HepG2 (cell line): ENCODE data around the gene ASPM. TPM values are rescaled to one million over a fixed set of nuclear protein-coding genes. Genes with fewer than 3 reads are reported as not detected.

ENCODE experiments used
- ETV6 ChIP-seq: sonication (generic); formaldehyde crosslinking; conservative IDR thresholded peaks from 2 replicates; pipeline ENCODE4 v1.4.0; 2020; ENCODE audit warnings: missing genetic modification reagents
- FOXK2 ChIP-seq: fragments of 450-650 bp; IDR thresholded peaks from 2 replicates; pipeline ENCODE4 v1.6.1; 2016
- GATAD2A ChIP-seq: IDR thresholded peaks from 2 replicates; pipeline ENCODE4 v1.6.1; 2016
- HNRNPUL1 ChIP-seq: fragments of 200-400 bp; formaldehyde crosslinking; IDR thresholded peaks from 2 replicates; pipeline ENCODE4 v1.6.1; 2017; ENCODE audit warnings: low read depth, mild to moderate bottlenecking, low read length, moderate library complexity
- JARID2 ChIP-seq: sonication (generic); formaldehyde crosslinking; IDR thresholded peaks from 2 replicates; pipeline ENCODE4 v1.8.1; 2023; ENCODE audit warnings: missing genetic modification reagents, inconsistent platforms; ENCODE audit not compliant: insufficient replicate concordance
- KDM5A ChIP-seq: fragments of 200-600 bp; sonication (generic); IDR thresholded peaks from 2 replicates; pipeline ENCODE4 v1.7.0; 2018; ENCODE audit warnings: antibody characterized with exemption, mild to moderate bottlenecking, low read length, borderline replicate concordance
- NFE2 ChIP-seq: sonication (generic); formaldehyde crosslinking; IDR thresholded peaks from 2 replicates; pipeline ENCODE4 v1.4.0; 2020; ENCODE audit warnings: missing genetic modification reagents
- NPAS2 ChIP-seq: sonication (generic); formaldehyde crosslinking; IDR thresholded peaks from 2 replicates; pipeline ENCODE4 v1.8.0; 2022; ENCODE audit warnings: mild to moderate bottlenecking, missing genetic modification reagents, borderline replicate concordance
- NR2F2 ChIP-seq: IDR thresholded peaks from 2 replicates; pipeline ENCODE4 v1.6.1; 2012; ENCODE audit warnings: low read depth, inconsistent platforms, borderline replicate concordance
- RFX3 ChIP-seq: IDR thresholded peaks from 2 replicates; pipeline ENCODE4 v1.6.1; 2016; ENCODE audit warnings: missing biosample characterization, missing genetic modification reagents
- SETDB1 ChIP-seq: sonication (generic); formaldehyde crosslinking; IDR thresholded peaks from 2 replicates; pipeline ENCODE4 v1.5.1; 2020; ENCODE audit warnings: missing genetic modification reagents, mild to moderate bottlenecking, borderline replicate concordance
- SIX1 ChIP-seq: sonication (generic); formaldehyde crosslinking; IDR thresholded peaks from 2 replicates; pipeline ENCODE4 v1.4.0; 2020; ENCODE audit warnings: missing genetic modification reagents, borderline replicate concordance
- SKI ChIP-seq: fragments of 450-650 bp; IDR thresholded peaks from one replicate; pipeline ENCODE4 v1.6.1; 2018; ENCODE audit warnings: mild to moderate bottlenecking; ENCODE audit not compliant: partially characterized antibody
- SPEN ChIP-seq: sonication (generic); formaldehyde crosslinking; IDR thresholded peaks from 2 replicates; pipeline ENCODE4 v1.5.1; 2020; ENCODE audit warnings: low read depth, mild to moderate bottlenecking, missing genetic modification reagents
- SRSF9 ChIP-seq: fragments of 200-400 bp; formaldehyde crosslinking; IDR thresholded peaks from 2 replicates; pipeline ENCODE4 v1.6.1; 2018; ENCODE audit warnings: borderline replicate concordance, mild to moderate bottlenecking, low read depth, low read length; ENCODE audit not compliant: insufficient read depth, poor library complexity, severe bottlenecking
- STAG1 ChIP-seq: sonication (generic); formaldehyde crosslinking; IDR thresholded peaks from 2 replicates; pipeline ENCODE4 v1.4.0; 2020; ENCODE audit warnings: missing genetic modification reagents
- TEF ChIP-seq: sonication (generic); formaldehyde crosslinking; IDR thresholded peaks from 2 replicates; pipeline ENCODE4 v1.5.0; 2020; ENCODE audit warnings: missing genetic modification reagents
- THYN1 ChIP-seq: sonication (generic); formaldehyde crosslinking; IDR thresholded peaks from 2 replicates; pipeline ENCODE4 v1.8.1; 2023; ENCODE audit warnings: low read depth, mild to moderate bottlenecking, moderate library complexity, missing genetic modification reagents, borderline replicate concordance
- XRCC5 ChIP-seq: fragments of 200-400 bp; formaldehyde crosslinking; optimal IDR thresholded peaks from 2 replicates; pipeline ENCODE3; 2017; ENCODE audit warnings: mild to moderate bottlenecking, low read length
- ZBTB3 ChIP-seq: sonication (generic); formaldehyde crosslinking; IDR thresholded peaks from 2 replicates; pipeline ENCODE4 v1.4.0; 2020; ENCODE audit warnings: low read depth, mild to moderate bottlenecking, moderate library complexity, missing genetic modification reagents, borderline replicate concordance
- ZNF12 ChIP-seq: sonication (generic); formaldehyde crosslinking; IDR thresholded peaks from 2 replicates; pipeline ENCODE4 v1.5.0; 2020; ENCODE audit warnings: missing genetic modification reagents
- ZNF430 ChIP-seq: sonication (generic); formaldehyde crosslinking; IDR thresholded peaks from 2 replicates; pipeline ENCODE4 v1.9.0; 2021; ENCODE audit warnings: mild to moderate bottlenecking, missing genetic modification reagents
- ZNF451 ChIP-seq: sonication (generic); formaldehyde crosslinking; IDR thresholded peaks from 2 replicates; pipeline ENCODE4 v1.5.0; 2020; ENCODE audit warnings: mild to moderate bottlenecking, missing genetic modification reagents
- ZNF546 ChIP-seq: sonication (generic); formaldehyde crosslinking; conservative IDR thresholded peaks from 2 replicates; pipeline ENCODE4 v1.8.1; 2023; ENCODE audit warnings: mild to moderate bottlenecking, missing genetic modification reagents
- ZNF569 ChIP-seq: sonication (generic); formaldehyde crosslinking; IDR thresholded peaks from 2 replicates; pipeline ENCODE4 v1.5.0; 2020; ENCODE audit warnings: mild to moderate bottlenecking, missing genetic modification reagents, moderate library complexity, borderline replicate concordance
- ZNF839 ChIP-seq: sonication (generic); formaldehyde crosslinking; IDR thresholded peaks from 2 replicates; pipeline ENCODE4 v1.4.0; 2020; ENCODE audit warnings: missing genetic modification reagents, mild to moderate bottlenecking, borderline replicate concordance
- ZSCAN5A ChIP-seq: sonication (generic); formaldehyde crosslinking; IDR thresholded peaks from 2 replicates; pipeline ENCODE4 v1.8.0; 2022; ENCODE audit warnings: mild to moderate bottlenecking, missing genetic modification reagents, borderline replicate concordance
- polyA plus RNA-seq, 8 experiments: library from polyadenylated mRNA; depleted of rRNA in 3 of 8; stranded (reverse) in 7 of 8; unstranded in 1 of 8; fragments of >200 nt; fragmentation: Illumina TruSeq in 4 of 8; extraction: Trizol in 4 of 8; gene quantifications; 2 replicates each; pipeline versions ENCODE4 v1.2.1 to v1.2.3, GENCODE V29; 2011 to 2016; ENCODE audit warnings: low read depth in 4 of 8, missing spikeins in 1 of 8, mixed read lengths in 1 of 8; ENCODE audit not compliant: insufficient read depth in 1 of 8
- total RNA-seq, 5 experiments: library from RNA; depleted of rRNA; stranded (reverse); fragments of >200 nt; fragmentation: Illumina TruSeq; extraction: Trizol; gene quantifications; 2 replicates each; pipeline ENCODE4 v1.2.3, GENCODE V29; 2016; ENCODE audit warnings: low read depth in 1 of 5
- TF ChIP-seq, protein P1 (sequence below): sonication (generic); formaldehyde crosslinking; IDR thresholded peaks from 2 replicates; pipeline ENCODE4 v1.4.0; 2020; ENCODE audit warnings: mild to moderate bottlenecking, missing genetic modification reagents
- TF ChIP-seq, protein P2 (sequence below): sonication (generic); formaldehyde crosslinking; IDR thresholded peaks from 2 replicates; pipeline ENCODE4 v1.8.0; 2022; ENCODE audit warnings: missing genetic modification reagents, mild to moderate bottlenecking, moderate library complexity, borderline replicate concordance

ASPM gene
- total and polyA plus RNA-seq, 2 of the 13 experiments (the other 11 are each of a cell fraction or from before 2014, with no cell fraction given): 7.7 to 29.1 TPM

- TF ChIP-seq, protein P1, sequence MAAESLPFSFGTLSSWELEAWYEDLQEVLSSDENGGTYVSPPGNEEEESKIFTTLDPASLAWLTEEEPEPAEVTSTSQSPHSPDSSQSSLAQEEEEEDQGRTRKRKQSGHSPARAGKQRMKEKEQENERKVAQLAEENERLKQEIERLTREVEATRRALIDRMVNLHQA: no peak
- no peak for TF ChIP-seq TEF (CRISPR knock-in tag)
- TF ChIP-seq STAG1: no peak
- TF ChIP-seq ETV6 (CRISPR knock-in tag): no peak
- TF ChIP-seq RFX3 (CRISPR knock-in tag): no peak
- 0 out of 2 replicates have a peak, but pooled peaks have one; percentile 25 for TF ChIP-seq NR2F2
- no peak for TF ChIP-seq ZNF430
- TF ChIP-seq SPEN: no peak
- TF ChIP-seq, protein P2, sequence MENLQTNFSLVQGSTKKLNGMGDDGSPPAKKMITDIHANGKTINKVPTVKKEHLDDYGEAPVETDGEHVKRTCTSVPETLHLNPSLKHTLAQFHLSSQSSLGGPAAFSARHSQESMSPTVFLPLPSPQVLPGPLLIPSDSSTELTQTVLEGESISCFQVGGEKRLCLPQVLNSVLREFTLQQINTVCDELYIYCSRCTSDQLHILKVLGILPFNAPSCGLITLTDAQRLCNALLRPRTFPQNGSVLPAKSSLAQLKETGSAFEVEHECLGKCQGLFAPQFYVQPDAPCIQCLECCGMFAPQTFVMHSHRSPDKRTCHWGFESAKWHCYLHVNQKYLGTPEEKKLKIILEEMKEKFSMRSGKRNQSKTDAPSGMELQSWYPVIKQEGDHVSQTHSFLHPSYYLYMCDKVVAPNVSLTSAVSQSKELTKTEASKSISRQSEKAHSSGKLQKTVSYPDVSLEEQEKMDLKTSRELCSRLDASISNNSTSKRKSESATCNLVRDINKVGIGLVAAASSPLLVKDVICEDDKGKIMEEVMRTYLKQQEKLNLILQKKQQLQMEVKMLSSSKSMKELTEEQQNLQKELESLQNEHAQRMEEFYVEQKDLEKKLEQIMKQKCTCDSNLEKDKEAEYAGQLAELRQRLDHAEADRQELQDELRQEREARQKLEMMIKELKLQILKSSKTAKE: no peak
- no peak for TF ChIP-seq ZNF546 (CRISPR knock-in tag)
- no peak for TF ChIP-seq ZSCAN5A (CRISPR knock-in tag)
- TF ChIP-seq ZNF12 (CRISPR knock-in tag): no peak
- TF ChIP-seq SKI: peak; percentile 35
- TF ChIP-seq HNRNPUL1: no peak
- no peak for TF ChIP-seq SRSF9
- TF ChIP-seq NPAS2: no peak
- TF ChIP-seq SIX1: peak; percentile 60; the same call in 1 of the 2 replicates
- TF ChIP-seq XRCC5: no peak
- TF ChIP-seq SETDB1 (CRISPR knock-in tag): no peak
- TF ChIP-seq NFE2 (CRISPR knock-in tag): no peak
- TF ChIP-seq FOXK2: no peak
- no peak for TF ChIP-seq ZNF451 (CRISPR knock-in tag)
- TF ChIP-seq KDM5A: no peak
- TF ChIP-seq JARID2: no peak
- TF ChIP-seq ZBTB3 (CRISPR knock-in tag): no peak
- TF ChIP-seq THYN1 (CRISPR knock-in tag): no peak
- TF ChIP-seq ZNF839: no peak
- no peak for TF ChIP-seq ZNF569 (CRISPR knock-in tag)
- peak; percentile 89 for TF ChIP-seq GATAD2A
Observed at GRCh38 chr1:197067457-197067818, 79.0 kb downstream of the ASPM start (continued).
